HuH-7.5 (cell line): ENCODE results near the gene KBTBD12.

Experiments
- DNase-seq: peaks from one replicate; pipeline ENCODE4 v3.0.0; 2011; ENCODE audit warnings: low spot score

The KBTBD12 gene

GRCh38 chr3:127985655-127986225 is 70.7 kb downstream of the KBTBD12 start:
- no peak for DNase-seq

- DNase-seq = no peak
Measured at GRCh38 chr3:127986803-127987202, 71.8 kb downstream of the KBTBD12 start.

GRCh38 chr3:127987309-127987995 is 72.4 kb downstream of the KBTBD12 start:
- no peak for DNase-seq

- DNase-seq = no peak
Measured at GRCh38 chr3:127988770-127989557, 73.9 kb downstream of the KBTBD12 start.

GRCh38 chr3:127990051-127990450 is 75.0 kb downstream of the KBTBD12 start:
- no peak for DNase-seq

GRCh38 chr3:127990461-127990860 is 75.4 kb downstream of the KBTBD12 start:
- no peak for DNase-seq

- no peak for DNase-seq
Measured at GRCh38 chr3:127991251-127991650, 76.2 kb downstream of the KBTBD12 start.

- no peak for DNase-seq
Measured at GRCh38 chr3:127991681-127992080, 76.6 kb downstream of the KBTBD12 start.

GRCh38 chr3:127992127-127992526 is 77.1 kb downstream of the KBTBD12 start:
- DNase-seq = no peak

GRCh38 chr3:127994011-127994410 is 79.0 kb downstream of the KBTBD12 start:
- no peak for DNase-seq

- DNase-seq = no peak
Measured at GRCh38 chr3:127997016-127997415, 82.0 kb downstream of the KBTBD12 start.

GRCh38 chr3:127997961-127998360 is 82.9 kb downstream of the KBTBD12 start:
- peak; percentile 68 for DNase-seq

- DNase-seq = no peak
Measured at GRCh38 chr3:127998596-127998995, 83.6 kb downstream of the KBTBD12 start.

- DNase-seq = no peak
Measured at GRCh38 chr3:127999509-128000106, 84.6 kb downstream of the KBTBD12 start.

GRCh38 chr3:128001576-128001975 is 86.5 kb downstream of the KBTBD12 start:
- DNase-seq = no peak

- no peak for DNase-seq
Measured at GRCh38 chr3:128004661-128005060, 89.6 kb downstream of the KBTBD12 start.

- no peak for DNase-seq
Measured at GRCh38 chr3:128006061-128007032, 91.3 kb downstream of the KBTBD12 start.

- DNase-seq = no peak
Measured at GRCh38 chr3:128007033-128007424, 92.0 kb downstream of the KBTBD12 start.

GRCh38 chr3:128009952-128010846 is 95.2 kb downstream of the KBTBD12 start:
- DNase-seq = no peak

- DNase-seq = peak; percentile 42
Measured at GRCh38 chr3:128011140-128011539, 96.1 kb downstream of the KBTBD12 start.

- no peak for DNase-seq
Measured at GRCh38 chr3:128012050-128012449, 97.0 kb downstream of the KBTBD12 start.
